OCI-LY1 (cell line): ENCODE results near the gene HECW1.

Experiments used
- H2AFZ ChIP-seq: fragments of 200-600 bp; sonication (generic), shearing (Covaris generic); 2 replicates; pipeline ENCODE4 v1.6.0; 2014; ENCODE audit warnings: antibody characterized with exemption, mild to moderate bottlenecking, low read length
- H3F3A ChIP-seq: fragments of 200-600 bp; sonication (generic), shearing (Covaris generic); 2 replicates; pipeline ENCODE4 v1.6.0; 2014; ENCODE audit warnings: mild to moderate bottlenecking, antibody characterized with exemption, low read length, moderate library complexity; ENCODE audit not compliant: insufficient read depth
- H3K27ac ChIP-seq: fragments of 200-600 bp; sonication (generic); 2 replicates; pipeline ENCODE4 v1.5.1; 2014; ENCODE audit warnings: low read length, mixed run types, mild to moderate bottlenecking, low read depth; ENCODE audit not compliant: poor library complexity, severe bottlenecking
- H3K27me3 ChIP-seq: fragments of 200-600 bp; sonication (generic); 2 replicates; pipeline ENCODE4 v1.6.0; 2014; ENCODE audit warnings: antibody characterized with exemption, mild to moderate bottlenecking, low read length, moderate library complexity; ENCODE audit not compliant: insufficient read depth
- H3K36me3 ChIP-seq: fragments of 200-600 bp; sonication (generic); 2 replicates; pipeline ENCODE4 v1.6.1; 2014; ENCODE audit warnings: mild to moderate bottlenecking, antibody characterized with exemption, low read length, moderate library complexity, mixed read lengths; ENCODE audit not compliant: insufficient read depth
- H3K4me1 ChIP-seq: fragments of 200-600 bp; sonication (generic); 2 replicates; pipeline ENCODE4 v1.5.1; 2014; ENCODE audit warnings: mild to moderate bottlenecking, low read length, moderate library complexity; ENCODE audit not compliant: insufficient read depth, severe bottlenecking
- H3K4me2 ChIP-seq: fragments of 200-600 bp; sonication (generic), shearing (Covaris generic); 2 replicates; pipeline ENCODE4 v1.6.1; 2014; ENCODE audit warnings: low read length
- H3K4me3 ChIP-seq: fragments of 200-600 bp; sonication (generic); 2 replicates; pipeline ENCODE4 v1.5.1; 2014; ENCODE audit warnings: low read length, low read depth, mild to moderate bottlenecking, mixed read lengths; ENCODE audit not compliant: poor library complexity, severe bottlenecking
- H3K79me2 ChIP-seq: fragments of 200-600 bp; shearing (Covaris generic); 2 replicates; pipeline ENCODE4 v1.6.1; 2016; ENCODE audit warnings: mixed run types, low read length, mixed read lengths; ENCODE audit not compliant: insufficient read depth
- H3K9ac ChIP-seq: fragments of 200-600 bp; sonication (generic), shearing (Covaris generic); 2 replicates; pipeline ENCODE4 v1.6.1; 2014; ENCODE audit warnings: mild to moderate bottlenecking, low read length, mixed read lengths
- H3K9me2 ChIP-seq: fragments of 200-600 bp; sonication (generic), shearing (Covaris generic); 2 replicates; pipeline ENCODE4 v1.6.1; 2014; ENCODE audit warnings: low read depth, mild to moderate bottlenecking, low read length, mixed read lengths
- H3K9me3 ChIP-seq: fragments of 200-600 bp; shearing (Covaris generic); 2 replicates; pipeline ENCODE4 v1.6.1; 2014; ENCODE audit warnings: low read length, mixed read lengths
- H4K20me1 ChIP-seq: fragments of 200-600 bp; sonication (generic), shearing (Covaris generic); 2 replicates; pipeline ENCODE4 v1.6.0; 2016; ENCODE audit warnings: mild to moderate bottlenecking, low read length; ENCODE audit not compliant: insufficient read depth
- EZH2 ChIP-seq: fragments of 200-600 bp; sonication (generic), shearing (Covaris generic); IDR thresholded peaks from 2 replicates; pipeline ENCODE4 v1.8.0; 2017; ENCODE audit warnings: borderline replicate concordance, mixed run types, mild to moderate bottlenecking, antibody characterized with exemption, low read length, moderate library complexity, mixed read lengths
- TF ChIP-seq, protein P1 (sequence below): fragments of 200-600 bp; sonication (generic), shearing (Covaris generic); IDR thresholded peaks from 2 replicates; pipeline ENCODE4 v1.5.1; 2017; ENCODE audit warnings: mild to moderate bottlenecking, antibody characterized with exemption, low read length, moderate library complexity, mixed read lengths

Gene HECW1

GRCh38 chr7:43292384-43292783 lies 179.9 kb downstream of the HECW1 start:
- no peak overlapping the region for H3K4me2 ChIP-seq
- no peak overlapping the region for H3K27ac ChIP-seq
- peaks cover 5% of the 10 kb centered on the region; the same call in 1 of the 2 replicates for H3K27me3 ChIP-seq
- H3K79me2 ChIP-seq = no peaks in the 10 kb centered on the region
- H3K4me1 ChIP-seq = no peaks in the 10 kb centered on the region
- no peaks in the 10 kb centered on the region for H3K36me3 ChIP-seq
- H3K4me3 ChIP-seq = no peak overlapping the region
- H3K9me2 ChIP-seq = no peaks in the 10 kb centered on the region
- H3F3A ChIP-seq = no peaks in the 10 kb centered on the region
- TF ChIP-seq EZH2 = no peak
- TF ChIP-seq, protein P1, sequence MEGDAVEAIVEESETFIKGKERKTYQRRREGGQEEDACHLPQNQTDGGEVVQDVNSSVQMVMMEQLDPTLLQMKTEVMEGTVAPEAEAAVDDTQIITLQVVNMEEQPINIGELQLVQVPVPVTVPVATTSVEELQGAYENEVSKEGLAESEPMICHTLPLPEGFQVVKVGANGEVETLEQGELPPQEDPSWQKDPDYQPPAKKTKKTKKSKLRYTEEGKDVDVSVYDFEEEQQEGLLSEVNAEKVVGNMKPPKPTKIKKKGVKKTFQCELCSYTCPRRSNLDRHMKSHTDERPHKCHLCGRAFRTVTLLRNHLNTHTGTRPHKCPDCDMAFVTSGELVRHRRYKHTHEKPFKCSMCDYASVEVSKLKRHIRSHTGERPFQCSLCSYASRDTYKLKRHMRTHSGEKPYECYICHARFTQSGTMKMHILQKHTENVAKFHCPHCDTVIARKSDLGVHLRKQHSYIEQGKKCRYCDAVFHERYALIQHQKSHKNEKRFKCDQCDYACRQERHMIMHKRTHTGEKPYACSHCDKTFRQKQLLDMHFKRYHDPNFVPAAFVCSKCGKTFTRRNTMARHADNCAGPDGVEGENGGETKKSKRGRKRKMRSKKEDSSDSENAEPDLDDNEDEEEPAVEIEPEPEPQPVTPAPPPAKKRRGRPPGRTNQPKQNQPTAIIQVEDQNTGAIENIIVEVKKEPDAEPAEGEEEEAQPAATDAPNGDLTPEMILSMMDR = no peak
- no peak overlapping the region for H2AFZ ChIP-seq
- no peak overlapping the region for H3K9ac ChIP-seq
- no peaks in the 10 kb centered on the region for H4K20me1 ChIP-seq
- peaks cover 8% of the 10 kb centered on the region for H3K9me3 ChIP-seq

- Histone ChIP-seq H3K9me2 (no peaks in the 10 kb centered on the region), H3K9me3 (peaks cover 8% of the 10 kb centered on the region), H3K36me3 (no peaks in the 10 kb centered on the region), H3K9ac (no peak overlapping the region), H3K79me2 (no peaks in the 10 kb centered on the region), H3F3A (no peaks in the 10 kb centered on the region), H3K27me3 (peaks cover 5% of the 10 kb centered on the region; the same call in 1 of the 2 replicates), H3K4me2 (no peak overlapping the region), H3K4me3 (no peak overlapping the region), H3K4me1 (no peaks in the 10 kb centered on the region), H4K20me1 (no peaks in the 10 kb centered on the region), H2AFZ (no peak overlapping the region), H3K27ac (no peak overlapping the region)
- TF ChIP-seq EZH2 = no peak
- TF ChIP-seq, protein P1 = no peak
Measured at GRCh38 chr7:43294080-43294630, 181.7 kb downstream of the HECW1 start.

- no peaks in the 10 kb centered on the region for H3K36me3 ChIP-seq
- no peak overlapping the region for H3K4me2 ChIP-seq
Measured at GRCh38 chr7:43295429-43295828, 183.0 kb downstream of the HECW1 start.

More at GRCh38 chr7:43295429-43295828, 183.0 kb downstream of the HECW1 start:
- H3K9ac ChIP-seq = no peak overlapping the region
- no peak overlapping the region for H2AFZ ChIP-seq
- TF ChIP-seq, protein P1 = no peak
- no peak for TF ChIP-seq EZH2
- H4K20me1 ChIP-seq = no peaks in the 10 kb centered on the region
- H3K9me2 ChIP-seq = no peaks in the 10 kb centered on the region
- no peak overlapping the region for H3K27ac ChIP-seq
- peaks cover 5% of the 10 kb centered on the region; the same call in 1 of the 2 replicates for H3K27me3 ChIP-seq
- H3K4me1 ChIP-seq = no peaks in the 10 kb centered on the region
- no peaks in the 10 kb centered on the region for H3F3A ChIP-seq
- peaks cover 8% of the 10 kb centered on the region for H3K9me3 ChIP-seq
- no peak overlapping the region for H3K4me3 ChIP-seq
- no peaks in the 10 kb centered on the region for H3K79me2 ChIP-seq
